ENCODE measurements around the gene CSRP2.

- no peak for TF ChIP-seq CTCF (IDR thresholded peaks at IDR 0.05)
- TF ChIP-seq POLR2A (IDR thresholded peaks at IDR 0.05): no peak
These were observed 4.8 kb downstream of the CSRP2 start for GRCh38 chr12:76874027-76874426.
